Mucosa of gallbladder (tissue), 1 donor: ENCODE data around the gene IQGAP2. TPM values are rescaled to one million over a fixed set of nuclear protein-coding genes. Genes with fewer than 3 reads are reported as not detected.
"Not testable (repeated sequence)": the region's sequence is repeated elsewhere in the genome, so short reads cannot be mapped to it uniquely, and the experiment has no call there.

ENCODE experiments used
- DNase-seq: peaks from one replicate; pipeline ENCODE4 v3.0.0-alpha.2; 2020; ENCODE audit warnings: low spot score
- total RNA-seq: library from RNA; stranded (reverse); gene quantifications from one replicate; pipeline ENCODE4 v1.2.1, GENCODE V29; 2021
- donor health status: DM: no; HTN: no; CAD: no.

The IQGAP2 gene
- total RNA-seq, 1 donor from 2014 or later, result 119 TPM

DNA sequence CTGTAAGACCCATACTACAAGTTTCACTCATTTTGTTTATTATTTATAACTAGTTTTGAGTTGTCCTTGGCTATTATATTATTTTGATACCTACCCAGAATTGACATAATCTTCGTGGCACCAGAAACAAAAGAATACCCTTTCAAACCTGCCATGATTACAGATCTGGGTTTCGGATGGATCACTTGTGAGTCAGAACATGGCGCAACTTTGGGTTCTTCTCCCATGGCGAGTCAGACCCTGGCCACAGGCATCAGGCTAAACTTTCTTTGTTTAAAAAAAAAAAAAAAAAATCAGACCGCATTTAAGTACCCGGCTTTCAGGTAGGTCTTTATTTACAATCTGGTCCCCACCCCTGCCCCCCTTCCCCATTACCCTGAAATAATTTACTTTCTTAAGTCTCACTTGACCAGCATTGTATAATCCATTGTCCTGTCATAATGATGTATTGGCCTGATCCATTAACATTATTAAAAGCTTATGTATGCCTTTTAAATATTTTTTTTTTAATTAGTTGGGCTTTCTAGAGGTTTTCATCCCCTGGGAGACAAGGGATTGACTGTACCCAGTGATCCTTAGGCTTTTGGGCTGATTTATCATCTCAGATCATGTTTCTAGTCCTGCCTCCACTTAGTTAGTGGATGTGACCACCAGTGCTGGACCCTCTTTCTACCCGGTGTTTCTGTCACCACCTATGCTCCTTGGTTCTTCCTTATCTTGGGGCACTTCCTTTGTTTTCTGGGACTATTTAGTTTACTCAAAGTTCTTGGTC, 176.3 kb downstream of the IQGAP2 start:
- DNase-seq, result no peak

DNA sequence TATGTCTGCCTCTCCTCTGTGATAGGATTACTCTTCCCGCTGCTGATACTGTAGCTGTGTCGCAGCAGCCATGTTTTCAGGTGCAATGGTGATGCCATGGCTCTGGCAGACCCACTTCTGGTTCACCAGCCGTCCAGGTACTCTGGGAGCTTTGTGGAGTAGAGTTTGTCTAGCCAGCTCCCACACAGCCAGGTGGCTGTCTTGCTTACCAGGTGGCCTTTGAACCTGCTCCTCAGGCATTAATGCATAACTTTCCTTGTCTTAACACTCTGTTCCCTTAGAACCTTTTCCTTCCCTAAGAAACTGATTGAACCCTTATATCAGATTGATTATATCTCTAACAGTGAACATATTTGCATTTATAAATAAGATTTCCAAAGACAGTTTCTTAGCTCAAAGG, 177.9 kb downstream of the IQGAP2 start:
- DNase-seq, result no peak

DNA sequence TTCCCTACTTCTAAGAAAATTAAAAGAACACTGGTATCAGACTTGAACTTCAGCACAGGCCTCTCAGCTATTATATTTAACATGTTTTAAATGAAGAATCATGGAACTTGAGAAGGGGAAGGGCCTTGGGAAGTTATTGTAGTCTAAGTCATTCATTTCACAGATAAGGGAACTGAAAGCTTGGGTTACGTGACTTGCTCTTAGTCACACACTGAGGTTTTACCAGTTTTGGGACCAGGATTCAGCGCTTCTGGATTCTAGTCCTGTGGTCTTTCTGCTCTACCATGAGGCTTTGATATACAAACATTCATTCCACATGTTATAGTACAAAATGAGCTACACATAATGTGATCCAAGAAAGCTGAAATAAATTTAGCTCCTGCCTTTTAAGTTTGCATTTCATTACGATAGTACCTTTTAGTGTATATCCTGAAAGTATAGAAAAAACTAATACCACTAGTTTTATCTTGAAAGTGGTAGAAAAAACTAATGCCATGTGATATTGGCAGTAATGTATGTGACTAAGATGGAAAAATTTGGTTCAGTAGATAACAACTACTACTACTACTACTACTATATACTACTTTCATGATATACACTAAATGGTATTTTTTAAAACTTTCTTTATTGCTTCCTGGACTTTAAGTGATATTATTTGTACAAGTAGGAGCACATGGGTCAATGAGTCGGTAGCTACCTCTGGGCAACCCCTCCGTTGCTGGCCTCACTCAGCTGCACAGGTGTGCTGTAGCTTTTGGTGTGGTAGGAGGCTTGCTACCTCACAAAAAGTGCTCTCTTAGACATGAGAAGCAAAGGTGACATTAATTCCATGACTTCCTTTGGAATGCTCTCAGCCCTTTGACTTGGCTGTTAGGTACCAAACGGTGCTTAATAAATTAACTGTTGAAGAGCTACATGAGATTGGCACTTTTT, 179.4 kb downstream of the IQGAP2 start:
- DNase-seq, result no peak

DNA sequence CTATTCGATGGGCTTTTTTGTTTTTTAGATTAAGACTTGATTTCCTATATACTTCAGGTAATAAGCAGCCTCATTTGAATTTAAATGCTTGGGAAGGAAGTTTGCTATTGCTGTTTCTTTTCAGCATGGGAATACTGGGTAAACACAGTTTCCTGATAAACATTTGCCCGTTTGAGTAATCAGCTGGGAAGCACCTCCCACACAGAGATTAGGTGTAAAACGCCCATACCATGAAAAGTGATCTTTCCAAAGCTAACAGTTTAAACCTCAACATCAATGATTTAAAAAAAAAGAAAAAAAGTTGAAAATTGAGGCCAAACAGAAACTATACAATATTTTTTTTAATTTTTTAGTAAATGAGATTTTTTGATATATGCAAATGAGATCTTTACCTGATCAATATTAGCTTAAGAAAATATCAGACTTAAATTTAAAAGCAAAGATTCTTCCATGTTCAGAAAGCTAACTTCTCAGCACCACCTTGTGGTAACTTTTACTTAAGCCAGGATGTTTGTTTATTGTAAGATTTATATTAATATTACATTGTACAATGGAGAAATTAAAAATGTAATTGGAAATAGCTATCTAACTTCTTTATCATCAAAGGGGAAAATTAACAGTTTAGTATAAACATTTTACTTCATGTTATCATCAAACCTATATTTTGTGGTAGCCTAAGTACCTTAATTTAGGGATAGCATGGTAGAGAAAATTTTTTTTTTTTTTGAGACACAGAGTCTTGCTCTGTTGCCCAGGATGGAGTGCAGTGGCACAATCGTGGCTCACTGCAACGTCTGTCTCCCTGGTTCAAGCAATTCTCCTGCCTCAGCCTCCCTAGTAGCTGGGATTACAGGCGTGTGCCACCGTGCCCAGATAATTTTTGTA, 180.3 kb downstream of the IQGAP2 start:
- no peak for DNase-seq

DNA sequence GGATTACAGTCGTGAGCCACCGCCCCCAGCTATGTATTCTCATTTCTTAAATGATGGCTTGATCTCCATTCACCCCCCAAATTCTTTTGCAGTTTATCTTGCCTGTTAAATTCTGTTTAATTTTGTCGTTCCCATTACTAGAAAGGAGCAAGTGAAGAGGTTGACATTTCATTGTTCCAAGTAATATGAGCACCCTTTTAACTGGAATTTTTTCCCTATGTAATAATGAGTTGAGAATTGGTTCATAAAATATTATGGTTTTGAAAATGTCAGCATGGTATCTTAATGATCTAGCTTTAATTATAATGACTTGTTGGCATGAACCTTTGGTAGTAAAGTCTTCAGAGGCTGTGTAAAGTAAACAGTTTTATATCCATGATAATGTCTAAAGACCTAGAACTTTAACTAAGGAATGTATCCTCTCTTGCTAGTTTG, 182.7 kb downstream of the IQGAP2 start:
- DNase-seq, result no peak

DNA sequence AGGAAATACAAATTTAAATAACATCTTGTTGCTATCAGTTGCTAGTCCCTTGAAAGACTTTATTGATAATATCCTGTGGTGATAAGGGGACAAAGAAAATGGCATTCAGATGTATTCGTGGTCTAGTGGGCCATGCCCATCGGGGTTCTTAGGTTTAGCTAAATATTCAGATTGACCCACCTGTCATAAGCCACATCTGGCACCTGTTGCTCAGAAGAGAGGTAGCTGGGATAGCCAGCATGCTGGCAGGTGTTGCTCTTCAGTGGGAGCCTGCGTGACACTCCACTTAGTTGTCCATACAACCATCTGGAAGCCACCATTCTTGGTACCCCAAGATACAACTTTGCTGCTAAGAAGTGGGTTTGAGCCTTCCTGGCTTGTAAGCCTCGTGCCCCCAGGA, 183.4 kb downstream of the IQGAP2 start:
- DNase-seq, result no peak

DNA sequence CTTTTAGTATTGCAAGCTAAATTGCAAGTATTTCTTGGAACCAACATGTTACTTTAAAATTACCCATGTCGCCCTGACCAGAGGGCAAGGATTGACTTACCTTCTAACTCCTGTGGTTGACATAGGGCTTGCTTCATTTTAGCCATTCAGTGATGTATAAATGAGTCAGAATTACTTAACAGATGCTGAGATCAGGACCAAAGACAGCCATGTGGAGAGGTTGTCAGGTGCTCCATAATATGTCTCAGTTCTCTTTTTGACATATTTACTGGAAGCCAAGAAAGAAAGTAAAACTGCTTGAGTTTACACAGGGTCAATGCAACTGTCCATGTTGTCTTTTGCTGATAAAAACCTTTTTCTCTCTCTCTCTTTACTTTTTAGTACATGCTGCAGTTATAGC, 186.9 kb downstream of the IQGAP2 start:
- no peak for DNase-seq

DNA sequence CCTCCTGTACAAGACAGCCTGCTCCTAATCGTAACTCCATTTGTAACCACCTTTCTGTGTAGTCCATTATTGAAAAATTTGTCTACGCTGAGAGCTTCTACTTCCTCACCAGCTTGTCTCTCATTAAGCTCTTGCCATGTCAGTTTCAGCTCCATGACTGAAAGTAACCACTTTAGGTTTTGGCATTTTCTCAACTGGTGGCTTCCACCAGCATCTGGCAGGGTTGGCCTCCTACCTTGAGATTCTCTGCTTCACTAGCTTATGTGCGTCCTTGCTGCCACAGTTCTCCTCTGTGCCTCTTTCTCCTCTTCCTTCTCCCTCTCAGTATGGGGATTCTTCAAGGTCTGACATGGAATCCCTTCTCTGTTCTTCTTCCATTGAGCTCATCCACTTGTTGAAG, 188.3 kb downstream of the IQGAP2 start:
- no peak for DNase-seq

DNA sequence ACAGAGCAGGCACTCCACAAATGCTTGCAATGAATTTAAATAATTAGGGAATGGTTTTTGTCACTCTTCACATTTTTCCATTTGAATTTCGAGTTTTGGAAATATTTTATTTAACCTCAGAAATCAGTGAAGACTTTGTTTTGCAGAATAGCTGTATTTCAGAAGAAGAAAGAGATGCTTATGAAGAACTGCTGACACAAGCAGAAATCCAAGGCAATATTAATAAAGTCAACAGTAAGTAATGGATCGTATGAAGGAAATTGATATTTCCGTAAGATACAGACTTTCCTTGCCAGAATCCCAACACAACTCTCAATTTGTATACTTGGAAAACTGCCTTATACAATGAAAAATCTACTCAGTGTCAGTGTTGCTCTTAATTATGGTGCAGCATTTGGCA, 189.6 kb downstream of the IQGAP2 start:
- no peak for DNase-seq

DNA sequence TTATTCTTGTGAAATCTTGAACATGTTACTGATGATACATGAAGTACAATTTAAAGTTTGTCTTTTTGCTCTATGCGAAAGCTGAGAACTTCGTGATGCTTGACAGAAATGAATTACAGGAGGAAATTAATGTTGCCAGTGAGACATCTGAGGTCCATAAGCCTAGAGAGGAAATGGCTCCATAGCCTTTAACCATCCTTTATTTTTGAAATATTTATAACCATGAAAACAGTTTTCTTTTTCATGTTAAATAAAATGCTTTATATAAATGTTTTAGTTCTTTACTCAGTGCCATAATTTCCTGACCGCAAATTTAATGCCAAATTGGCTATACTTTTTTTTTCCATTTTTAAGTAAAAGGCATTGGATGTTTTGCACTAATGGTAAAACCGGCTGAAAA, 191.0 kb downstream of the IQGAP2 start:
- DNase-seq, result no peak

DNA sequence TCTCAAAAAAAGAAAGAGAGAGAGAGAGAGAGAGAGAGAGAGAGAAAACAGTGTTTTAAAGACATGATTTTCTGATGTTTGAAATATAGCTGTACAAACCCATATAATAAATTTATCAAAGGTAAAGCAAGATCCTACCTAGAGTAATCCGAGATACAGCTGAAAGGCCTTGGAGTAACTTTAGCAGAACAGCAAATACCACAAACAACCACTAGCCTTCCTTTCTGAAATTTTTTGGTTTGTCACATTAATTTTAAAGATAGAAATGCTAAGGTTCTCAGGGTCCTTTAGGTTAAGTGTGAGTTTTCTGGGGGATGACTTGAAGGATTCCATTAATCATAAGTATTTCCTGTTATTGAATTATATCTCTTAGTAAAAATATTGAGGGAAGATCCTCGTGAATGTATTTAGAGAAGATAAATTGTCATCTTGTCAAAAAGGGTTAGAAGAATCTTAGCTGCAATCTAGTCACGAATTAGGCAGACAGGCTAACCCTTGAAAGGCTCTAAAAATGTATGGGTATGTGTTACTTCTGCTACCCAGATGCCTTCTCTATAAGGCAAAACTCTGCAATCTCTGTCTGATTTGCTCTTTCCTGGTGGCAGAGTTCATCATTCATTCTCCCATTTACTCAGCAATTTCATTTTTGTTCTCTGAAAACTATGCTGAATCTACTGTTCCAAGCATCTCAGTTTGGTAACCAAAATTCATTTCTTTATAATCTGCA, 192.8 kb downstream of the IQGAP2 start:
- no peak for DNase-seq

DNA sequence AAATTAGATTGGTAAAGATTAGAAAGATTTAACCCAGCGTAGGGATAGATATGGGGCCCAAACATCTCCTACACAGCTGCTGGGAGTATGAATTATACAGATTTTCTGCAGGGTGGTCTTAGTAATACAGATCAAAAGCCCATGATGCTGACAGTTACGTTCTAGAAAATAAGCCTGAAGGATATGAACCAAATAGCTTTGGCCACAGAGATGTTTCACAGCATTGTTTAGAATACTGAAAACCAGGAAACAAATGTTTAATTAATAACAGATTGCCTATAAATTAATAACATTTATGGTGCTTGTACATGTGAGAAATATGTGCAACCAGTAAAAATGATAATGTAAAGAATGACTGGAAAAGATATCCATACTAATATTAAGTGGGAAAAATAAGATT, 195.4 kb downstream of the IQGAP2 start:
- DNase-seq, result no peak

DNA sequence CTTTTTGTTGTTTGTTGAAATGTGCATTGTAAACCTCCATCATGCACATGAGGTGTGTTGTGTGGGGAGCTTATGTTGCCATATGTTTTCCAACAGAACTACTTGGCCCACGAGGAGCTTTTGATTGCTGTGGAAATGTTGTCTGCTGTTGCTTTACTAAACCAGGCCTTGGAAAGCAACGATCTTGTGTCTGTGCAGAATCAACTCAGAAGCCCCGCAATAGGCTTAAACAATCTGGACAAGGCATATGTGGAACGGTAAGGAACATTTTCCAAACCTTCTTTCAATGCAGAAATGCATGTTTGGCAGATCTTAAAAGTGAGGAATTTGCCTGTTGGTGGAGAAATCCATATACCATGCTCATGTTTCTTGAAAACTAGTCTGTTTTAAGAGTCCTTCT, 197.6 kb downstream of the IQGAP2 start:
- no peak for DNase-seq

DNA sequence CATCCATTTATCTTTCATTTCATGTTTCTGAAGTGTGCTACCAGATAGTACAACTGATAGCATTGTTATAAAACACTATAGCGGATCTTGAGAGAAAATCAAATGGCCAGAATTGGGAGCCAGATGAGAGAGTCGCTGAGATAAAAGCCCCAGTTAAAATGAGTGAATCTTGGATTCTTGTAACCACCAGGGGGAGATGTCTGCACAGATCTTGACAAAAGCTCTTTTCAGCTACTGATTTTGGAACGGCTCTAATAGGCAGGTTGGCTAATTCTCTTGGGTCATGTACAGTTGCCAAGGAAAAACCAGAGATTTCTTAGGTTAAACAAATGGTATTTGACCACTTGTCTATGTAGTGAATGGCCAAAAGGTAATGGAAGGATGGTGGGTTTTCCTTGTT, 198.4 kb downstream of the IQGAP2 start:
- DNase-seq, result peak; percentile 29

DNA sequence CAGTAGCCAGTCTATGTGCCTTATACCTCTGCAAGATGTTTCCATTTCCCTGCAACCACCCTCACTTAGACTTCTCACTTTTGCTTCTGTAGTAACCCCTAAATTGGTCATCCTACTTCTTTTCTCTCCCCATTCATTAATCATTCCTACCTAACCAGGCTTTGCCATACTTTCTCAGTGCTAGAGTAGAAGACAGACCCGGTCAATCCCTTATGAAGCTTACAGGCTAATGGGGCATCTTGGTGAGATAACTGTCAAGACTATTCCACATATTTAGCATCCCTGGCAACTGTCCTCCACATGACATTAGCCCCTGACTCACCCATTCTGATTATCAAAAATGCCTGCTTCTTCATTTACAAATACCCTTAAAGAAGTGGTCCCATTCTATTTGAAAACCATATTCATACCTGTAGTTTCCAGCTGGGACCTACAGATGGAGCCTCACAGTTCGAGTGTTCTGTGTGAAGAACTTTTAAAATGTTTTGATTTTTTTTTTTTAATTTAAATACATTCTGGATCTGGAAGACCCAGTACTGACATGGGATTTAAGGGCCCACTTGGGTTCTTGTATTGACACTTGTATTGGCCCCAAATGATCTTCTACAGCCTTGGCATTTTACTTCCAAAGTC, 199.1 kb downstream of the IQGAP2 start:
- no peak for DNase-seq

DNA sequence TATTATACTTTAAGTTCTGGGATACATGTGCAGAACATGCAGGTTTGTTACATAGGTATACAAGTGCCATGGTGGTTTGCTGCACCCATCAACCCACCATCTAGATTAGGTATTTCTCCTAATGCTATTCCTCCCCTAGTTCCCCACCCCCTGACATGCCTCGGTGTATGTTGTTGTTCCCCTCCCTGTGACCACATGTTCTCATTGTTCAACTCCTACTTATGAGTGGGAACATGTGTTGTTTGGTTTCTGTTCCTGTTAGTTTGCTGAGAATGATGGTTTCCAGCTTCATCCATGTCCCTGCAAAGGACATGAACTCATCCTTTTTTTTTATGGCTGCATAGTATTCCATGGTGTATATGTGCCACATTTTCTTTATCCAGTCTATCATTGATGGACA, 200.9 kb downstream of the IQGAP2 start:
- not testable (repeated sequence) for DNase-seq

DNA sequence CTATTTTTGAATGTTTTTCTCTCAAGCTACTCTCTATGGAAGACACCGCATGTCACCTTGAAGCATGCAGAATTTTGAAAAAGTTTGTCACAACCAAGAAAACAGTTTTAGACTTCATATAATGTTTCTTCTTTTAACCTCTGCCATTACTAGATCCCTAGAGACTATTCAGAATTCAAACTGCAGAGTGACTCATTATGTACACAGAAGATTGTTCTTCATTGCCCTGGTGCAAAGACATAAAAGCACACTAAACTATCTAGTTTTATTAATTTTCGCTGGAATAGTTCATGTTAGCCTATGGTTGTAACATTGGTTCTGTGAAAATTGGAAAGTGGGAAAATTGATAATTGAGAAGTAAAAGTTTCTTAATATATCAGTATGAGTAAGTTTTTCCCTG, 201.8 kb downstream of the IQGAP2 start:
- DNase-seq, result no peak

DNA sequence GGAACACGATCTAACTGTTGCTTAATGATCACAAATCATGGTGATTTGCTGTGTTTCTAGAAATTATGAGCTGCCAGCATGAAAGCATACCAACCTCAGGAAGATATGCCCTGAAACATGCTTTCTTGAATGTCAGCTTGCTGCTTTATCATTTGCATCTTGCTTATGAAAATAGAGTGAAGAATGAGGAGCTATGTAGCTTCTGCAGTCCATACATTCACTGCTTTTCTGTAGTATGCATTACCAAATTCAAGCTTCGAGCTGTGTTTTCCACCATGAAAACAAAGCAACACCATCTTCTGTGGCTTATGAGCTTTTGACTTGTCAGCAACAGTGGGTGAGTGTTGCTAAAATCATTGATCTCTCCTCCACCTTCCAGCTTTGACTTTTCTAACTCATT, 203.6 kb downstream of the IQGAP2 start:
- no peak for DNase-seq

DNA sequence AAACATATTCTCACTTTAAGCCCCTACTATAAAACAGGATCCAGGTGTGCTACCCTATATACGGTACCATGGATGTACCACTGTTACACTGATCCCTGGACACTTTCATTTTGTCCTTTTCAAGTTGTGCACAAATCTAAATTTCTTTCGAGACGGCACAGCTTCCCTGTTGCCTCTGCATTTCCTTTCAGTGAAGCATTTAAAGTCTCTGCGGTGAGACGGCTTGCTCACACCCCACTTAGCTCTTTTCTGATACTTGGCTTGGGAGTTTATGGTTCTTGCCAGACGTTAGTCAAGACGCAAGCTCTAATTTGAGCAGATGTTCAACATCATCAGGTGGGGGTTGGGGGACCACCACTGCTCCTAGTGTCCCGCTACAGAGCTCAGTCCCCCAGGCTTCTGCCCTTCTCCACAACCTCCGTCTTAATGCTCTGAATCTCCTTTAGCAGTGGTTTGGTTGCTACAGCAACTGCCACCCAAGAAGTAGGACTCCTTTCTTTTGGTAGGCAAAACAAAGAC, 204.3 kb downstream of the IQGAP2 start:
- no peak for DNase-seq

DNA sequence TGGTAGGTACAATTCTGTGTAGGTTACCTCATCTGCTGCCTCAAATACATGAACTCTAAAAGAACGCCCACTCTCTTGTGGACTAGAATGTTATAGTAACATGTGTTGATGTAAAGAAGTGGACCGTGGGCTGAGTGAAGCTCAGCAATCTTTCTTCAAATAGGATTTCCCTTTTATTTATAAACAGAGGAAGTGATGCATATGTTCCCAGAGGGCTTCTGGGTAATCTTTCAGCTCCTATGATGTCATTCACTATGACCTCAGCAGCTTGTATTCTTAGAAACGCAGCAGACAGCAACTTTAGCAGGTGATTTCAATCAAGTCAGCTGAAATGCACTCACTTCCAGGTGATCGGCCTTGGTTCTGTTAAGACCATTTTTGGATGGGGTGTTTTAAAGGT, 205.7 kb downstream of the IQGAP2 start:
- no peak for DNase-seq

DNA sequence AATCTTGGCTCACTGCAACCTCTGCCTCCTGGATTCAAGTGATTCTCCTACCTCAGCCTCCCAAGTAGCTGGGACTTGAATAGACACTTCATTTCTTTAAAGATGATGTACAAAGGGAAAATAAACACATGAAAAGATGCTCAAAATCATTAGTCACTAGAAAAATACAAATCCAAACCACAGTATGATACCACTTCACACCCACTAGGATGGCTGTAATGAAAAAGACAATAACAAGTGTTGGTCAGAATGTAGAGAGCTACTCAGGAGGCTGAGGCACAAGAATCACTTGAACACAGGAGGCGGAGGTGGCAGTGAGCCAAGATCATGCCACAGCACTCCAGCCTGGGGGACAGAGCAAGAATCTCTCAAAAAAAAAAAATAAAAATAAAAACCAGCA, 207.1 kb downstream of the IQGAP2 start:
- no peak for DNase-seq
